COLO668 (cell line): ENCODE measurements around the gene CHPF.
A peak's percentile ranks its signal among the peaks of the same experiment; 100 is the strongest.

Source experiments
- DNase-seq: peaks from one replicate; lab custom pipeline; 2025; ENCODE audit not compliant: unreplicated experiment; lab: John Stamatoyannopoulos, UW

CHPF gene

DNA sequence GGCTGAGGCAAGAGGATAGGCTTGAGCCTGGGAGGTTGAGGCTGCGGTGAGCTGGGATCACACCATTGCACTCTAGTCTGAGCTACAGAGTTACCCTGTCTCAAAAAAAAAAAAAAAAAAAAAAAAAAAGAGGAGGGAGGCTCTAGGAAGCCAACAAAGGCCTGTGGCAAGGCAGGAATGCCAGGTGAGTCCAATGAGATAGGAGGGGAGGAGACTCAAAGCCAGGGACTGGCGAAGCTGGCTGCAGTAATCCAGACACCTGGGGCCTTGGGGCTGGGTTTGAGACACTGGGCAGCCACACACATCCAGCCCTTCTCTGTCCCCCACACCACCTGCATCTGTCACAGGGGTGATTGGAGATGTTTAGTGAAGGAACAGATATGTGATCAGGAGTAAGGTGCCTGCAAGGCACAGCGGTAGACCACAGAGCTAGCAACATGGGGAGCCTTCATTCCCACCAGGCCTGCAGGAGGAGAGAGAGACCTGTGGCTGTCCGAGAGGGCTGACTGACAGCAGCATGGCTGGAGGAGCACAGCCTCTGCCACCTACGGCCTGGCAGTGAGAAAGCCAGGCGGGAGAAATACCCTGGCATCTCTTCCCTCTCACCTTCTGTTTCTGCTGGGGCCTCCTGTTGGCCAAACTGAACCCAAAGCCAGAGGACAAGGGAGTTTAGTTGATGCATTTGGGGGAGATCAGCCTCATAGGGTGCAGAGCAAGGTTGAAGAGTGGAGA is 9.5 kb downstream of the CHPF start:
- no peak for DNase-seq

DNA sequence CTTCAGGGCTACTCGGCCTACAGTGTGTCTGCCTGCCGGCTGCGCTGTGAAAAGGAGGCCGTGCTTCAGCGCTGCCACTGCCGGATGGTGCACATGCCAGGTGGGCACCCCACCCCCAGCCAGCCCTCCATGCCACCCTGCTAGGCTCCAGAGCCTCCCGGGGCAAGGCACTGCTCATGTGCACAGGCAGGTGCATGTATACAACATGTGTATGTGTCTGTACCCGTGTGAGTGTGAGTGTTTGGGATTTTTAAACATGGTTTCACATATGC is 11.3 kb downstream of the CHPF start:
- DNase-seq = no peak

DNA sequence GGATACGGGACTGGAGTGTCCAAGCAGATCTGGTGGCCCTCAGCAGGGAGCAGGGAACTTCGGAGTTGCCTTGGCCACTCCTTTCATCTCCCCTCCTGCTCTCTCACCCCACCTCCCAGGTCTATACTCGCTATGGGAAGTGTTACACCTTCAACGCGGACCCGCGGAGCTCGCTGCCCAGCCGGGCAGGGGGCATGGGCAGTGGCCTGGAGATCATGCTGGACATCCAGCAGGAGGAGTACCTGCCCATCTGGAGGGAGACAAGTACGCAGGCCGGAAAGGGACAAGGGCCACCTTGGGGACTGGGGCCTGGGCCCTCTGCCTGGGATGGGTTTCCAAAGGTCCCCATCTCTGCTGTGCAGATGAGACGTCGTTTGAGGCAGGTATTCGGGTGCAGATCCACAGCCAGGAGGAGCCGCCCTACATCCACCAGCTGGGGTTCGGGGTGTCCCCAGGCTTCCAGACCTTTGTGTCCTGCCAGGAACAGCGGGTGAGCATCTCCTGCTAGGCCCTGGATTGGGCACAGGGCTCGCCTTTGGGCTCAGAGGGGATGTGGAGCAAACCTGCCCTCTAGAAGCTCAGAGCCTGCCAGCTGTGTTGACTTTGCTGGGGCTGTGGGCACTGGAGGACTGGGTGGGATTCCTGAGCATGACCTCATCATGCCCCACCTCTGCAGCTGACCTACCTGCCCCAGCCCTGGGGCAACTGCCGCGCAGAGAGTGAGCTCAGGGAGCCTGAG is 11.8 kb downstream of the CHPF start:
- peak; percentile 80 for DNase-seq

GRCh38 chr2:219530048-219530963 is 13.3 kb downstream of the CHPF start:
- DNase-seq = peak; percentile 87

DNA sequence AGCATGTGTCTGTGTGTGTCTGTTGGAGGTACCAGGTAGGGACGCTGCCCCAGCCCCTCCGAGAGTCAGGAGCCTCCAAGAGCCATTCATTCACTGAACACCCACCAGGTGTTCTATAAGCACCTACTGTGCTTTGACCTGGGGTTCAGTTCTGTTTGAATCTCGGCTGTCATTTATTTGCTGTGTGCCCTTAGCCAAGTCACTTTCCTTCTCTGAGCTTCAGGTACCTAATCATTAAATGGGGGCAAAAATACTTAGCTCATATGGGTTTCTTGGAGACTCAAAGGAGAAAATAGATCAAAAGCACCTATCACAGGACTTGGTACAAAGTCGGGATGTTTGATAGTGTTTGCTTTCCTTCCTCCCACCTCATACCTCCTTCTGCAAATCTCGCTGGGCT is 16.1 kb downstream of the CHPF start:
- DNase-seq = no peak

DNA sequence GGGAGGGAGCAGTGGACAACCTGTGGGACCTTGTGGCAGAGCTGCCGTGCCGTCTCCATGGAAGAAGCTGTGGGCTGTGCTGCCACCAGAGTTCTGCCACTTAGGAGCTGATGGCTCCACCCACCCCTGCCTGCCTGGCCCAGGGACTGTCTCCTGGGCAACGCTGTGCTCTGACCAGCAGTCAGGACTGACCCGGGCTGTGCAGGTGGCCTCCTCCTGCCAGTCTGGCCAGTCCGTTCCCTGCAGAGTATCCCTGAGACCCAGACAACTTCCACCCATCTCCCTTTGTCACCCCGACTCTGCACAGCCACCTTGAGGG is 16.6 kb downstream of the CHPF start:
- DNase-seq = peak; percentile 48

- DNase-seq = peak; percentile 9
These were observed 17.1 kb downstream of the CHPF start for GRCh38 chr2:219526320-219527075.

GRCh38 chr2:219525533-219526232 is 17.9 kb downstream of the CHPF start:
- DNase-seq = no peak

- no peak for DNase-seq
These were observed 18.8 kb downstream of the CHPF start for GRCh38 chr2:219524817-219525216.

DNA sequence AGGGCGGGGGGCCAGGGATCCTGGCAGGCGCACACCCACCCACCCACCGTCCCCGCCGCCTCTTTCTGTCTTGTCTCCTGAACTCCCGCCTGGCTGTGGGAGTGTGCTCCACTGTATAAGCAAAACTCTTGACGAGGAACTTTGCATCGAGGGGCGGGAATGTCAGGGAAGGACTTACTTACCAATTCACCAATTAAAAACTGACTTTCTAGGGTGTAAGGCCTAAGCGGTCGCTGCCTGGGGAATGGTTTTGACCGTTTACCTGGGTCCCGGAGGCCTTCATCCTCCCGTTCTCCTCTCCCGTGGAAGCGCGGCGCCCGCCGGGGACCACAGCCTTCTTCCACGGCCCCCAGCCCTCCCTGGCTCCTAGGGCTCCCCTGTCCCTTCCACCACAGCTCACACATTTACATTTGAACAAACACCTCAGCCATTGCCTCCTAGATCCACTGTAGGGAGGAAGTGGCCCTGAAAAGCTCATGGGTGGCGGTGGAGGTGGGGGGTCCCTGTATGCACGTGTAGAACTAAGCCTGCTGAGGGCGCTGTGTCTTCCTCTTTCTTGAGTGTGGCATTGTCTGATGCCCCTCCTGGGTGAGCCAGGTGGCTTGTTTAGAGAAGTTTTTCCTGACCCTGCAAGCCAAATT is 20.5 kb downstream of the CHPF start:
- DNase-seq = no peak

DNA sequence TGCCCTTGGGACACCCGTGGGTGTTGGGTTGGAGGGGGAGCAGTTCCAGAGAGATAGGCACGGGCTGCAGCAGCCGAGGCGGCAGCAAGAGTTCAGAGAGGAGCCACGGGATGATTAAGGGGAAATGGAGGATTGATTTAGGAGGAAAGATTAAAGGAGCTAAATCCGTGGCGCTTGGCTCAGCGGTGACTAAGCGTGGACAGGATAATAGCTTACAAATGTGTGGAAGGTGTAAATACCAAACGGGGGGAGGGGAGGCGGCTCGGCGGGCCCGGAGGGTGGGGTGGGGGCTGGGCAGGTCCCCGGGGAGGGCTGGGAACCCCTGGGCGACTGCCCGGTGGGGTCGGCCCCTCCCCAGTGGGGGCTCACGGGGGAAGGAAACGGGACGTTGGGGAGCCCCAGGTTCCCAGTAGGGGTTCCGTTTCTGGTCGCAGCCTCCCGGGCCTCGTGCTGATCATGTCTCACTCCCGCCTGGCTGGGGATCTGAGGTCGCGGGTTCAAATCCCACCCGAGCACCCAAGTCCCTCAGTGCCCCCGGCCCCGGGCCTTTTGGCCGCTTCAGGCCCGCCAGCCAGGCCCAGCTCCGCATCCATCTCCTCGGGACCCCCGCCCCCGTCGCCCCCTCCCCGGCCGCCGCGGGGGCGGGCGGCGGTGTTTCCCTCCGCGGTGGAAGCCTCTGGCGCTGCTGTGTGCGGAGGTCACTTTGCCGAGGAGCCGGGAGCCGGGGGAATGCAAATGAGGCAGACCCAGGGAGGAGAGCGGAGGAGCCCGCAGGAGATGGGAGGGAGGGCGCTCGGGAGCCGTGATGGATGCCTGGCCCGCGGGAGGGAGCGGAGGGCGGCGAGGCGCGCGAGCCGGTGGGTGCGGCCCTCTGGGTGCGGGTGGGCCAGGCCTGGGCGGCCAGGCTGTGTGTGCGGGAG is 21.2 kb downstream of the CHPF start:
- peak; percentile 24 for DNase-seq

DNA sequence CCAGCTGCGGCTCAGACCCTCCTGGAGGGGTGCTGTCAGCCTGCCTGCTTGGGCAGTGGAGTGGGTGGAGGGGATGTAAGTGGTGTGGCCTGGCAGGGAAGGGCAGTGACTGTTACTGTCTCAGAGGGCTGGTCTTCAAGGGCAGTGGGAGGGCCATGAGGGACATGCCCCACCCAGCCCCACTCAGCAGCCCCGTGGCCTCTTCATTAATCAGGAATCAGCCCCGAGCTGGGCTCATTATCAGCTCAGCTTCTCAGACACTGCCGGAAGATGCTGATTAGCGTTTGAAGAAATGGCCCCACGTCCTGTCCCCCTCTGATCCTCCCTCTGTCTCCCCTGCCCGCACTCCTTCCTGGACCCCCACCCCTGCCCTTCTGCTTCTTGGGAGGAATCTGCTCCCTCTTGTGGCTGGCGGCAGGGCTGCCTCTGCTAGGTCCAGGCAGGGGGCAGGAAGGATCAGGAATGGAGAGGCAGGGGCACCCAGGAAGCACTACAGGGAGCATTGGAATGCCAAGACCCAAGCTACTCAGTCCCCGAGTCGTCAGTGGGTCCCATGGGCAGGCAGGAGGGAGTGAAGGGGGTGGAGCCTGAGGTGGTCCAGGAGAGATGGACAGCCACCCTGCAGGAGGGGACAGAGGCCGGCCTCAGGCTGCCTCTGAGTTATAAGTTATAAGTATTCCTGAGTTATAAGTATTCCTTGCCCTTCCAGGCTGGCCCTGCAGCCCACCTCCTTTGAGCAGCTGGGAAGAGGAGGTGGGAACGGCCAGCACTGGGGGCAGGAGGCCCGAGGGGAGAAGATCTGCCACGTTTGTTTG is 22.3 kb downstream of the CHPF start:
- DNase-seq = peak; percentile 26

DNA sequence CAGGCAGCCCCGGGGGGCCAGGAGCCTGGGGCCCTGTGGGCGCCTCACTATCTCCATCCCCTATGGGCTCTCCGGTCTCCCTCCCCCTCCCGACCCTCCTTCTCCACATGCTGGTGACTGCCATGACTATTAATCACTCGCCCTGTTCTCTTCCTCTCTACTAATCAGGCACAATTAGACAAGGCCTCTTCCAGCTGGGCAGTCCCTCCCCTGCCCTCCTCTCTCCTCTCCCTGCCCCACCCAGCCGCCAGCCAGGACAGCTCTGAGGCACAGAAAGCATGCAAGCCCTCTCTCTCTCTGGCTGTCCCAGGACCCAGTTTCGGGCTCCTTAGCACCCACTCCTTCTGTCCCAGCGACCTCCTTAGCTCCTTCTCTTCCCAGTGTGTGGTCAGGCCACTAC is 23.5 kb downstream of the CHPF start:
- DNase-seq = no peak

DNA sequence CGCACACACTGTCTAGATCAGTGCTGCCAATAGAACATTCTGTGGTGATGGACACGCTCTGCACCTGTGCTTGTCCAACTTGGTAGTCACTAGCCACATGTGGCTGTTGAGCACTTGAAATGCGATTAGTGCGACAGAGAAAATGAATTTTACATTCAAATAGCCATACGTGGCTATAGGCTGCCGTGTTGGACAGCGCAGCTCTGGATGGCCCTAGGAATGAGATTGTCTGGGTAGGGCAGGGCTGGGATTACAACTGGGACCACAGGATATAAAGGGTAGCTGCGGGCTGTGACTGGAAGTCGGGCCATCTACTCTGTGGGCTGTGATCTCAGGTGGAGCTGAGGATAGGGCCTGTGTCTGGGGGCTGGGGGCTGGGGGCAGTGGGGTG is 24.1 kb downstream of the CHPF start:
- no peak for DNase-seq

GRCh38 chr2:219517954-219518778 is 25.4 kb downstream of the CHPF start:
- no peak for DNase-seq

DNA sequence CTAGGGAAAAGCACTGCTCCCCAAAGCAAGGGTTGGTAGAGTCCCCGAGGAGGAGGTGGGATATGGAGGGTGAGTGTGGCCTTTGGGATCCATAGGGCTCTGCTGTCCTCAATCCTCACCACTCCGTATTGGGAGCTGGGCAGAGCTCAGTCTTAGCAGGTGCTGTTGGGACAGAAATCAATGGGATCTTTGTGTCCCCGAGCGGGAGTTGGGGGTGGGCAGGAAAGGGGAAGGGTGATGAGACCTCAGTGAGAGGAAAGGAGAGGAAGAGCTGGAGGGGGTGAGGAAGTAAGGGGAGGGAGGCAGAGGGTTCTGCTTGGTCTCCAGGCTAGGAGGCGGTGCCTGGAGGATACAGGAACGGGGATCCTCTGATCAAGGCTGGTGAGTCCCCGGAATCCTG is 26.7 kb downstream of the CHPF start:
- DNase-seq = no peak

DNA sequence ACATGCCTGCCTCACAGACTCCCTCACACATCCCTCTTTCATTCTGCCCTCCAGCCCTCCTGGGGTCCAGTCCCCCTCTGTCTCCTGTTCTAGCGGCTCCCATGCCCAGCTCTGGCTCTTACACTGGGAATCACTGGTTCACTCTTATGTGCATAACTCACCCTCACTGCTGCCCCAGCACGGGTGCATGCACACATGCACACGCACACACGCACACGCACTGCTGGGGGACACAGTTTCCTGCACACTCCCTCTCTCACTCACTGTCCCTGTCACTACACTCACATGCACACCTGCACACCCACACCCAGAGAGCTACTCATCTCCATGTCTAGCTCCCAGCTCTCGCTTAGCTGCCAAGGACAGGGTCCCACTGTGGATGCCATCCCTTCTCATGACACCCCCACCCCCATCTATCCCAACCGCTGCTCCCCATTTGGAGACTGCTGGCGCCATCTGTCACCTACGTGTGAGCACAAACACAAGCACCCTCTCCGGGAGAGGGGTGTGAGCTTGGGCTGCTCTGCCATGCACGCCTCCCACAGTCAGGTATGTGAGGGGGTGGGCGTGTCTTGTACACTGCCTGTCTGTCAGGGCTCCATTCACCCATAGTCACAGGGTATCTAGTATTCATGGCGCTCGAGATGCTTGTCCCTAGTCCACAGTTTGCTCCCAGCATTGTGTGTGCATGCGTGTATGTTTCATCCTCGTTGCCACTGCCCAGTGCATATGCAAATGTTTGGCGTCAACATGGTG is 27.6 kb downstream of the CHPF start:
- DNase-seq = no peak
